WTC11 (cell line): ENCODE measurements around the gene NKX6-2.

ENCODE experiments used
- HMGA2 ChIP-seq: fragments of 250-450 bp; sonication (Bioruptor Pico); IDR thresholded peaks from 2 replicates; pipeline ENCODE4 v1.4.0; 2021; ENCODE audit warnings: mild to moderate bottlenecking, moderate library complexity
- MAX ChIP-seq: sonication (generic); formaldehyde crosslinking; IDR thresholded peaks from 2 replicates; pipeline ENCODE4 v1.8.0; 2022; ENCODE audit warnings: mild to moderate bottlenecking, missing genetic modification reagents
- STAT6 ChIP-seq: sonication (generic); formaldehyde crosslinking; conservative IDR thresholded peaks from 2 replicates; pipeline ENCODE4 v1.8.1; 2023; ENCODE audit warnings: mild to moderate bottlenecking, low read depth, missing genetic modification reagents, moderate library complexity
- USF1 ChIP-seq: sonication (generic); formaldehyde crosslinking; IDR thresholded peaks from 2 replicates; pipeline ENCODE4 v1.8.0; 2022; ENCODE audit warnings: mild to moderate bottlenecking, missing genetic modification reagents
- ZBTB21 ChIP-seq: sonication (generic); formaldehyde crosslinking; IDR thresholded peaks from 2 replicates; pipeline ENCODE4 v1.8.1; 2023; ENCODE audit warnings: mild to moderate bottlenecking, missing genetic modification reagents, borderline replicate concordance
- ZMAT4 ChIP-seq: fragments of 250-450 bp; sonication (Bioruptor Pico); IDR thresholded peaks from 2 replicates; pipeline ENCODE4 v1.9.0; 2021; ENCODE audit warnings: mild to moderate bottlenecking
- ZNF138 ChIP-seq: sonication (generic); formaldehyde crosslinking; conservative IDR thresholded peaks from 2 replicates; pipeline ENCODE4 v1.8.1; 2022; ENCODE audit warnings: mild to moderate bottlenecking, moderate library complexity, missing genetic modification reagents
- TF ChIP-seq, protein P1 (sequence below): fragments of 200-600 bp; IDR thresholded peaks from 2 replicates; pipeline ENCODE4 v1.8.0; 2022; ENCODE audit warnings: antibody characterized with exemption
- TF ChIP-seq, protein P2 (sequence below): sonication (generic); formaldehyde crosslinking; IDR thresholded peaks from 2 replicates; pipeline ENCODE4 v1.8.1; 2022; ENCODE audit warnings: low read depth, missing genetic modification reagents, borderline replicate concordance

DNA sequence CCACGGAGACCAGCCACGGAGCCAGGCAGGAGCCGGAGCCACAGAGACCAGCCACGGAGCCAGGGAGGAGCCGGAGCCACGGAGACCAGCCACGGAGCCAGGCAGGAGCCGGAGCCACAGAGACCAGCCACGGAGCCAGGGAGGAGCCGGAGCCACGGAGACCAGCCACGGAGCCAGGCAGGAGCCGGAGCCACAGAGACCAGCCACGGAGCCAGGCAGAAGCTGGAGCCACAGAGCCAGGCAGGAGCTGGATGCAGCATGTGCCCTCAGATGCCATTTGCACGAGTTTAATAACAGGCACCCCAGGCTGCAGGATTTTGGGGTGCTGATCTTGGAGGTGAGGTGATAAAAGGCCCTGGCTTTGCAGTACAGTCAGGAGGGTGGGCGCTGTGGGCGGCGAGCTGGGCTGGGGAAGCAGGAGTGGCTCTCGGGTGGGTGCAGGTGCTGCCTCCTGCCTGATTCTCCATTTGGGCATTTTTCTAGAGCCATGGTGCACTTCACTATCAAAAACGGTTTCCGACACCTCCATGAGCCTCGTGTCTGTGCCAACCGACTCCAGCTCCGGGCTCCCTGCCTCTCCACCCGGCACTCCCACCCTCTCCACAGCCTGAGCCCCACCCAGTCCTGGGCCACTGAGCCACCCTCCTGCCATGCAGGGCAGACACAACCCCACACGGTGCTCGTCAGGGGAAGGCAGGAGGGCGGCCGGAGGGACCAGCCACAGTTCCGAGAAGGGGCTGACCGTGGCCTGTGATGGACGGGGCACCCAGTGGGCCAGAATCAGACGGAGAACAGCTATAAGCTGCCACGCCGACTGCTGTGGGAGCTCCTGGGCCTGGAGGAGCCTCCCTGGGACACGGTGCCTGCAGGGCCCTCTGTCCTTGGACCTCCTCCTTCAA, 40.8 kb upstream of the NKX6-2 start:
- TF ChIP-seq, protein P1, sequence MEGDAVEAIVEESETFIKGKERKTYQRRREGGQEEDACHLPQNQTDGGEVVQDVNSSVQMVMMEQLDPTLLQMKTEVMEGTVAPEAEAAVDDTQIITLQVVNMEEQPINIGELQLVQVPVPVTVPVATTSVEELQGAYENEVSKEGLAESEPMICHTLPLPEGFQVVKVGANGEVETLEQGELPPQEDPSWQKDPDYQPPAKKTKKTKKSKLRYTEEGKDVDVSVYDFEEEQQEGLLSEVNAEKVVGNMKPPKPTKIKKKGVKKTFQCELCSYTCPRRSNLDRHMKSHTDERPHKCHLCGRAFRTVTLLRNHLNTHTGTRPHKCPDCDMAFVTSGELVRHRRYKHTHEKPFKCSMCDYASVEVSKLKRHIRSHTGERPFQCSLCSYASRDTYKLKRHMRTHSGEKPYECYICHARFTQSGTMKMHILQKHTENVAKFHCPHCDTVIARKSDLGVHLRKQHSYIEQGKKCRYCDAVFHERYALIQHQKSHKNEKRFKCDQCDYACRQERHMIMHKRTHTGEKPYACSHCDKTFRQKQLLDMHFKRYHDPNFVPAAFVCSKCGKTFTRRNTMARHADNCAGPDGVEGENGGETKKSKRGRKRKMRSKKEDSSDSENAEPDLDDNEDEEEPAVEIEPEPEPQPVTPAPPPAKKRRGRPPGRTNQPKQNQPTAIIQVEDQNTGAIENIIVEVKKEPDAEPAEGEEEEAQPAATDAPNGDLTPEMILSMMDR, result no peak
- TF ChIP-seq MAX (no peak), ZMAT4 (CRISPR knock-in tag) (no peak), USF1 (no peak), ZNF138 (no peak), HMGA2 (CRISPR knock-in tag) (no peak), STAT6 (CRISPR knock-in tag) (no peak), ZBTB21 (CRISPR knock-in tag) (no peak)
- TF ChIP-seq, protein P2, sequence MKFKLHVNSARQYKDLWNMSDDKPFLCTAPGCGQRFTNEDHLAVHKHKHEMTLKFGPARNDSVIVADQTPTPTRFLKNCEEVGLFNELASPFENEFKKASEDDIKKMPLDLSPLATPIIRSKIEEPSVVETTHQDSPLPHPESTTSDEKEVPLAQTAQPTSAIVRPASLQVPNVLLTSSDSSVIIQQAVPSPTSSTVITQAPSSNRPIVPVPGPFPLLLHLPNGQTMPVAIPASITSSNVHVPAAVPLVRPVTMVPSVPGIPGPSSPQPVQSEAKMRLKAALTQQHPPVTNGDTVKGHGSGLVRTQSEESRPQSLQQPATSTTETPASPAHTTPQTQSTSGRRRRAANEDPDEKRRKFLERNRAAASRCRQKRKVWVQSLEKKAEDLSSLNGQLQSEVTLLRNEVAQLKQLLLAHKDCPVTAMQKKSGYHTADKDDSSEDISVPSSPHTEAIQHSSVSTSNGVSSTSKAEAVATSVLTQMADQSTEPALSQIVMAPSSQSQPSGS (CRISPR knock-in tag), result no peak
